Activated T-cell treated with anti-CD3 and anti-CD28 coated beads, Interleukin-2, amount 50 U/mL, for 24 hours (primary cell): Measurements from ENCODE around the gene TWIST2.
A peak's percentile ranks its signal among the peaks of the same experiment; 100 is the strongest.

ENCODE experiments used
- DNase-seq: peaks from one replicate; pipeline ENCODE4 v3.0.0-alpha.2; 2020
- H3K27ac Mint-ChIP-seq: 2 replicates; pipeline ENCODE4 v1.8.0; 2020; ENCODE audit warnings: mild to moderate bottlenecking, mixed read lengths
- H3K27me3 Mint-ChIP-seq: 2 replicates; pipeline ENCODE4 v1.8.0; 2020; ENCODE audit warnings: mixed read lengths
- H3K36me3 Mint-ChIP-seq: 2 replicates; pipeline ENCODE4 v1.8.0; 2020; ENCODE audit warnings: low read depth, mixed read lengths
- H3K4me1 Mint-ChIP-seq: 2 replicates; pipeline ENCODE4 v1.8.0; 2020; ENCODE audit warnings: low read depth, mixed read lengths
- H3K4me3 Mint-ChIP-seq: 2 replicates; pipeline ENCODE4 v1.8.0; 2020; ENCODE audit warnings: mild to moderate bottlenecking, moderate library complexity, mixed read lengths
- H3K9me3 Mint-ChIP-seq: 2 replicates; pipeline ENCODE4 v1.8.0; 2020; ENCODE audit warnings: mixed read lengths

Gene TWIST2

DNA sequence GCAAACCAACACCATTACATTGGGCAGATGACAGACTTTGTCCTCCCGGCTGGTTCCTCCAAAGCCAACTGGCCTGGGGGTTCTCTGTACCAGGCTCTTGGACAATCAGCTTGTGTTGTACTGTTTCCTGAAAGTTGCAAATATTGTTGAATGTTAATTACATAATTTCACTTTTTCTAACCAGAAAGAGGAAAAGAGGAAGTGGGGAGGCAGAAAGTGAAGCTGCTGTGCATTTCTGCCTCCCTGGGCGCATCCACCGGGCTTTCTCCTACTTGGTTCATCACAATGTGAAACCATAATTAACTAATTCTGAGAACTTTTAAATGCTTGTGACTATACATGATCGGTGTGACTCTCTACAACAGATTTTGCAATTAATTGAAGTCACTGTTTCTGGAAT is 10.1 kb downstream of the TWIST2 start:
- no peak for DNase-seq
- H3K9me3 Mint-ChIP-seq, result no peaks in the 10 kb centered on the region
- H3K36me3 Mint-ChIP-seq, result no peaks in the 10 kb centered on the region
- no peak overlapping the region for H3K27ac Mint-ChIP-seq
- H3K4me3 Mint-ChIP-seq, result no peak overlapping the region
- H3K4me1 Mint-ChIP-seq, result no peaks in the 10 kb centered on the region
- peaks cover 57% of the 10 kb centered on the region for H3K27me3 Mint-ChIP-seq

DNA sequence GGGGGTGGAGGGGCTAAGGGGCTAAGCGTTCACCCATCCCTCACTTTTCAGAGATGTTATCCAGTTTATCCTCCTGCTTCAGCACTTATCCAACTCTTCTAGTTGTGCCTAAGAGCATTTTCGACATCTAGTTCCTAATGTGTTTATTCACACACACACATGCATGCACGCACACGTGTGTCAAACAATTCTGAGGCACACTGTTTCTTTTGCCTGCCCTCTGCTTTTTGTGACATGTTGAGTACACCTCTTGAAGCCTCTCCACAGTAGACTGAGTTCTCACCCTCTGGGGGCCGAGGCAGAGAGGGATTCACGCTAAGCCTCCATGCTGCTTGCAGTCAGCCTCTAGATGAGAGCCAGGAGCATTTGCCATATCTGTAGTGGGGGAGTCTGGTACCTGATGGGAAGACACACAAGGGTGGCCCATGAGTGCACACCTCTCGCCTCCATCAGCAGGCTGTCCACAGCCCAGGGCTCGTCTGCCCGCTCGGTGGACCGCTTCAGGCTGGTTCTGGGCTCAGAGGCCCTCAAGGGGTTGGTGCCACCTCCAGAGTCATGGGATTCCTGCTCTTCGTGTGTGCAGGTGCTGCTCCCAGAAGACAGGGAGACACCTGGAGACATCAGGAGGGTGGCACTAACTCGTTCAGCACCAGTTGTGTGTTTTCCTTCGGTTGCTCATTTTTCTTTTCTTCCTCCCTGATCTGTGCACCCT is 11.9 kb downstream of the TWIST2 start:
- no peak overlapping the region for H3K4me3 Mint-ChIP-seq
- no peaks in the 10 kb centered on the region for H3K36me3 Mint-ChIP-seq
- no peak for DNase-seq
- peaks cover 6% of the 10 kb centered on the region for H3K4me1 Mint-ChIP-seq
- peaks cover 51% of the 10 kb centered on the region for H3K27me3 Mint-ChIP-seq
- H3K9me3 Mint-ChIP-seq, result no peaks in the 10 kb centered on the region
- no peak overlapping the region for H3K27ac Mint-ChIP-seq

DNA sequence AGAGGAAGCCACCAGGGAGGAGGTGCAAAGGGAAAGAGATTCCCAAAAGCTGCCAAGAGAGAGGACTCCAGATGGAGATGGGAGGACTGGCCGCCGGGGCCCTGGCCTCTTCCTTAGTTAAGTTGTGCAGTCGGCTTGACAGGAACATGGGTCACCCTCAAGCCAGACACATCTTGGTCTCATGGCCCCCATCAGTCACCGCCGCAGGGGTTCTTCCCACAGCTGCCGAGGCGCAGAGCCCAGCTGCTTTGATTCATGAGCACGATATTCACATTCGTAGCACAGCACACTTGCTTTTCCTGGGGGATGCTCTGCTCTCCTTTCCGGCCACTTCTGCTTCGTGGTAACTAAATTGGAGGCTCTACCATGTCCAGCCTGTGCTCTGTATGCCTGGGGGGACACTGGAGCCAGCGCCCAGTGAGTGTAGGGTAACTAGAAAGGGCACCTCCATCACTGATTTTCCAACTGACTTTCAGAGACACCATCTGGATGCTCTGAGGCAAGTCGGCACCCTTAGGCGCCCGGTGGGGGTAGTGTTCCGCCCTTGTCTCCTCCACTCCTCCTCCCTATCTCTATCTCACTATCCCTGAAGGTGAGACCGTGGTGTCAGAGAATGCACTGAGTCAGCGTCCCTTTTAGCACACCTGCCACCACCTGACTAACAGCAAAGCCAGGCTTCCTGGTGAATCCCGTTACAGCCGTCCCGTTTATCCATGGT is 13.3 kb downstream of the TWIST2 start:
- Mint-ChIP-seq H3K4me3 (no peak overlapping the region), H3K27me3 (peaks cover 39% of the 10 kb centered on the region), H3K27ac (no peak overlapping the region), H3K9me3 (no peaks in the 10 kb centered on the region), H3K36me3 (no peaks in the 10 kb centered on the region), H3K4me1 (peaks cover 6% of the 10 kb centered on the region)
- DNase-seq, result no peak

DNA sequence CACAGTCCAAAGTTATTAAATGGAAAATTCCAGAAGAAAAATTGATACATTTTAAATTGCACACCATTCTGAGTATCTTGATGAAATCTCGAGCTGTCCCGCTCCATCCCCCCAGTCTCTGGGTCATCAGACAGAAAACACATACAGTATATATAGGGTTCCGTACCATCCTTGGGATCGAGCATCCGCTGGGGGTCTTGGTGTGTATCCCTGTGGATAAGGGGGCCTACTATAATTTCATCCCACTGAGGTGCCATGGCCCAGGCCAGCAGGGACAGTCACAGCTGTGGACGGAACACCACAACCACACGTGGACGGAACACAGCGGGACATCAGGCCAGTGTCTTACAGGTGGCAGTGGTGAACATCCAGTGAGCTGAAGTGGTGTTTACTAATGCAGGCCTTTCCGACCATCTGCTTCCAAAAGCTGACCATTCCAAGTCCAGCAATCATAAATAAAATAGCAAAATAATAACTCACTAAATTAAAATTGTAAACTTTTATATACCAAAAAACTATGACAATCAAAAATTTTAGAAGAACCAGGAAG is 14.0 kb downstream of the TWIST2 start:
- peaks cover 6% of the 10 kb centered on the region for H3K4me1 Mint-ChIP-seq
- H3K27me3 Mint-ChIP-seq, result peaks cover 41% of the 10 kb centered on the region
- no peaks in the 10 kb centered on the region for H3K9me3 Mint-ChIP-seq
- no peak for DNase-seq
- H3K27ac Mint-ChIP-seq, result no peak overlapping the region
- H3K36me3 Mint-ChIP-seq, result no peaks in the 10 kb centered on the region
- no peak overlapping the region for H3K4me3 Mint-ChIP-seq

DNA sequence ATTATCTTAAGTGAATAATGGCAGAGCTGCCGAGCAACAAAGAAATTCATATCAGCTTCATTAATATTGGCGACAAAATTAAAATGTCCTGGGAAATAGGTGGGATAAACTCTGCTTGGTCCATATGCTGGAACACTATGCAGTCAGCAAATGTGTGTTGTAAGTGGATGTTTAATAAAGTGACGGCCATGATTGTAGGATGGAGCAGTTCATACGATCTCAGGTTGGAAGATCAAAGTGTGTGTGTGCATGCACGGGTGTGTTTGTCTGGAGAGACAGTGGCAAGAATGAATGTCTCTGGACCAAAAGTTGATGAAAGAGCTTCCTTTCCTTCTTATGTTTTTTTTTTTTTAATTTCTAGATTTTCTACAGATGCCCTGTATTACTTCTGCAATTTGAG is 14.8 kb downstream of the TWIST2 start:
- DNase-seq, result no peak
- H3K36me3 Mint-ChIP-seq, result no peaks in the 10 kb centered on the region
- H3K27ac Mint-ChIP-seq, result no peak overlapping the region
- H3K27me3 Mint-ChIP-seq, result peaks cover 40% of the 10 kb centered on the region
- peaks cover 6% of the 10 kb centered on the region for H3K4me1 Mint-ChIP-seq
- H3K4me3 Mint-ChIP-seq, result no peak overlapping the region
- H3K9me3 Mint-ChIP-seq, result no peaks in the 10 kb centered on the region

DNA sequence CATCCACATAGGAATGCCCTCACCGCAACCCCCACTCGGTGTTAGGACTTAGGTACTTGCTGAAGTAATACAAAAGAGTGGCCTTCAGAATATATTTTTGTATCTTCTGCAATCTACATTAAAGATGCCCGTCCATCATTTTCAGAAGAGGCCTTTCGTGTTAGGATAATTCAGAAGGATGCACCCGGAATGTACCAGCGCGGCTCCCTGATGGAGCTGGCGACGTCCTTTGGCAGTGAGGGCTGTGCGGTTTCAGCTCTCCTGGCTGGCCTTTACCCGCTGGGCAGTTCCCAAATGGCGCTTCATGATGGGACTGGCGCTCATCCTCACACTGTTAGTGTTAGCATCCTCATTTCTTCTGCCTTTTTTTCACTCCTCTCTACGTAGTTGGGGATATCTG is 15.3 kb downstream of the TWIST2 start:
- Mint-ChIP-seq H3K9me3 (no peaks in the 10 kb centered on the region), H3K4me1 (peaks cover 6% of the 10 kb centered on the region), H3K4me3 (no peak overlapping the region), H3K27ac (no peak overlapping the region), H3K36me3 (no peaks in the 10 kb centered on the region), H3K27me3 (peaks cover 39% of the 10 kb centered on the region)
- no peak for DNase-seq

DNA sequence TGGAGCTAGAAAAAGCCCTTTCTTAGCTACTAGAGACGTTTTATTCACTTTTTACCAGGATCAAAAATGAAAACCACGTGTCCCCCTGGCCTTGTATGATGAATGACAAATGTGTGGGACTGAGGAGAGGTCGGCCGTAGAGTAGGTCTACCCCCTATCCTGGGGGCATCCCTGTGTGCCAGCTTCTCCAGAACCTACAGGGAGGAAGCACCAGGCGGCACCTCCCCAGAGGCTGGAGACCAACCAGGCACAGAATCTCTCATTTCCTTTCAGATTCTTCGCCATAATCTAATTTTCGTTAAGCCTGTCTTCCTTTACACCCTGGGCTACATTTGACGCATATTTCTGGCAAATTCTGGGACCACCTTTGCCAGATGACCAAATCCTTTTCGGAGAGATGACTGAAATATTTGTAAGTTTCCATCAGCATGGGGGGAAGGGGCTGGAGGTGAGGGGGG is 15.9 kb downstream of the TWIST2 start:
- Mint-ChIP-seq H3K4me1 (peaks cover 6% of the 10 kb centered on the region), H3K27me3 (peaks cover 36% of the 10 kb centered on the region), H3K27ac (no peak overlapping the region), H3K36me3 (no peaks in the 10 kb centered on the region), H3K9me3 (no peaks in the 10 kb centered on the region), H3K4me3 (no peak overlapping the region)
- no peak for DNase-seq

DNA sequence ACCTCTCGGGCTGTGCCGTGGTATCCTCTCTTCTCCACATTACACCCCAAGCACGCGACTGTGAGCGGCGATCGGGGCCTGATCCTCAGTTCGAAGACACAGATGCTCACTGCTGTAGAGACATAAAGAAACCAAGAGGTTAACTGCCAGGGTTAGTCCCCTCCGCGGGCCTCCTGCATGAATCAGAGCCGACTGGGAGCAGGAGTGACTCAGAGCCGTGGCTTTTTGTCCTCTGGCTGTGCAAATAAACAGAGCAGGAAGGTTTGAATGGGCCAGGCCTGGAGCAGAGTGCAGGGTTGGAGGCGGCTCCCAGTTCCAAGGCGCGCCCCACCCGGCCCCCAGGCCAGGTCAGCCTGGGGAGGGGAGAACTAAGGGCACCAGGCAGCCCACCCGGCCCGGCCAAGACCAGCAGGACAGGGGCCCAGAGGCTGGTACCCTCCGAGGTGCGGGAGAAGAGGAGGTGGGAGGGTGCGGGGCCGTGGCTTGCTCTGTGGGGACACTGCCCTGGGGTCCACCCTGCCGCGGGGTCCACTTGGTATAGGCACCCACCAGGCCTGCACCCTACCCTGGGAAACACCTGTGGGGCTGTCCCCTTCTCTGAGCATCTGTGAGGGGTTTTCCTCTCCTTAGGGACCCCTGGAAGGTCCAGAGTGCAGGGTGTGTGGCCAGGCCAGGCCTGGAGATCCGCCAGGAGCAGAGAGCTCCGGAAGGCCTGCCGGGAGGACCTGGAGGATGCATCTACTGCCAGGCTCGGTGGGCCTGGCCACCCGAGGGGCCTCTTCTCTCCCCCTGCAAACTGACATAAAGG is 16.5 kb downstream of the TWIST2 start:
- Mint-ChIP-seq H3K36me3 (no peaks in the 10 kb centered on the region), H3K4me1 (peaks cover 6% of the 10 kb centered on the region), H3K27me3 (peaks cover 36% of the 10 kb centered on the region), H3K27ac (no peak overlapping the region), H3K4me3 (no peak overlapping the region), H3K9me3 (no peaks in the 10 kb centered on the region)
- peak; percentile 49 for DNase-seq

DNA sequence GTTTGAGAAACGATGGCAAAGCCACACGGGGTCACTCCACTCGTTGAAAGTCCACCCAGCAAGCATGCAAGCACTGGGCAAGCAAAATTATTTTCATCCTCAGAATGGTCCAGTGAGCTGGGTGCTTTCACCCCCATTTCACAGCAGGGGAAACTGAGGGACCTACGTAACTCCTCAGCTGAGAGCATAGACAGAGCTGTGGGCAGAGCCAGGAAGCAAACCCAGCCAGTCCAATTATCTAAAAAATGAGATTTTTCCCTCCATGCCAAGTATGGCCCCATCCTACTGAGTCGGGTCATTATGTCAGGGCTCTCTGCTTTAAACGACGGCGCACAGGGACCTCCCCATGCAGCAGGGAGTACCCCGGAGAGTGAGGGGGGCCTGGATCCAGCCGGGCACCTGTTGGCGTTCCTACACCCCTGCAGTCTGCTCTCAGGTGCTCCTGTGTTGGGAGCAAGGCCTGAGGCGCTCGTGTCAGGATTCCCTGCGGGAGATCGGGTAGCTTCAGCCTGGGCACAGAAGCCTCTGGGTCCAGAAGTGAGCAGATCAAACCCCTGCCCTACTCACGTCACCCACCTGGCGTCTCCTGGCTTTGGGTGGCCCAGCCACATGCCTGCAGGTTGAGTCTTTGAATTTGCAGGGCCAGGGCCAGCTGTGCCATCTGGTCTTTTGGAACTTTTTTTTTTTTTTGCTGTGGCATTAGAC is 17.3 kb downstream of the TWIST2 start:
- H3K27me3 Mint-ChIP-seq, result peaks cover 35% of the 10 kb centered on the region

DNA sequence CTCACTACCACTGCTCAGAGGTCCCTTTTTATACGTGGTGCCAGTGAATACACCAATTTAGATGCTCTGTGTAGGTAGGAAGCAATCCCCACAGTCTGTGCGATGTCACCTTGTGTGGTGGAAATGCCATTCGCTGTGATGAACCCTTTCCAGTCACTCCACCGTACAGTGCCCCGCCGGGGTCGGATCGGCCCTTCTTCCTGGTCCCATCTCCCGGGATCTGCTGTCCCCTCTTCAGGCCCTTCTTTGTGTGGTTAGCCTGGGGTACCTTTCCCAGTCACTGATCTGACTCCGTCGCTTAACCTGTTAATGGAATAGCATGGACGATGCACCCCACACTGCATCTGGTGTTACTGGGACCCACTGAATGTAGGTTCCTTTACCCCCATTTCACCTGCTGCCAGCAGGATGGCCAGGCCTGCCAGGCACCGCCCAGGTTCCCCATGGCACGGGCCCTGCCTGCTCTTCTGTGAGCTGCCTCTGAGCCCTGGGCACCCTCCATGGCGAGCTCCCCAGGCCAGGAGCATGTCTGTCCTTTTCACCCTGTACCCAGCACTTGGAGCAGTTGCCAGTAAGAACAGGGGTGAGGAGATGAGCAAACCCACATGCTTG is 18.0 kb downstream of the TWIST2 start:
- H3K27ac Mint-ChIP-seq, result no peak overlapping the region

More for the DNA sequence above, 17.3 kb downstream of the TWIST2 start:
- H3K4me1 Mint-ChIP-seq, result peaks cover 6% of the 10 kb centered on the region
- no peak overlapping the region for H3K4me3 Mint-ChIP-seq
- no peaks in the 10 kb centered on the region for H3K9me3 Mint-ChIP-seq
- no peak for DNase-seq
- H3K36me3 Mint-ChIP-seq, result no peaks in the 10 kb centered on the region
- H3K27ac Mint-ChIP-seq, result no peak overlapping the region

DNA sequence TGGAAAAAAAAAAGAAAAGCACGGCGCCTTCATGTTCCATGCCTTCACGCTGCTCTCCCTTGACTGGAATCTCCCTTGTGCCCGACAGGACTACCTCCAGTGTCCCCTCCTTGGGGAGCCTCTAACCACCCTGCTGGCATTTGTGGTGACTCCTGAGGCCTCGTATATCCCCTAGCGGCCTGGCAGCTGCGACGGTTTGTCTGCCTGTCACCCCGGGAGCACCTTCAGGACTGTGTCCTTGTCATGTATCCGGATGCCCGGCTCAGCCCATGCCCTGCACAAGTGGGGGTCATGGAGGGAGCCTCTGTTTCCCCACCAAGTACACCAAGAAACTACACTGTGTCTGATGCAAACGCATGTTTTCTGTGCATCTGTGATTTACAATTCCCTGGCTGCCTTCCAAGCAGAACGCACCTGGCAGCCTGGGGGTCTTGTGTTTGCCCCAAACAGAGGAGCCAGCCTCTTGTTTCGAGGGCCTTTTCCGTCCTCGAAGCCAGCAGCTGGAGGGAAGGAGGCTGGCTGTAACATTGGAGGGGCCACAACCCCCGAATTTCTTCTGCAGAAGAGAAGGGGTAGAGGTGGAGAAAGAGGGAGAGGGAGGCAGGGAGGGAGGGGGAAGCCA is 18.9 kb downstream of the TWIST2 start:
- peaks cover 29% of the 10 kb centered on the region for H3K27me3 Mint-ChIP-seq
- no peak overlapping the region for H3K27ac Mint-ChIP-seq
- no peaks in the 10 kb centered on the region for H3K36me3 Mint-ChIP-seq
- no peak overlapping the region for H3K4me3 Mint-ChIP-seq
- DNase-seq, result no peak
- H3K9me3 Mint-ChIP-seq, result no peaks in the 10 kb centered on the region
- peaks cover 6% of the 10 kb centered on the region for H3K4me1 Mint-ChIP-seq

More for the DNA sequence above, 18.0 kb downstream of the TWIST2 start:
- no peaks in the 10 kb centered on the region for H3K9me3 Mint-ChIP-seq
- H3K4me1 Mint-ChIP-seq, result peaks cover 6% of the 10 kb centered on the region
- DNase-seq, result no peak
- H3K27me3 Mint-ChIP-seq, result peaks cover 32% of the 10 kb centered on the region
- no peak overlapping the region for H3K4me3 Mint-ChIP-seq
- no peaks in the 10 kb centered on the region for H3K36me3 Mint-ChIP-seq

DNA sequence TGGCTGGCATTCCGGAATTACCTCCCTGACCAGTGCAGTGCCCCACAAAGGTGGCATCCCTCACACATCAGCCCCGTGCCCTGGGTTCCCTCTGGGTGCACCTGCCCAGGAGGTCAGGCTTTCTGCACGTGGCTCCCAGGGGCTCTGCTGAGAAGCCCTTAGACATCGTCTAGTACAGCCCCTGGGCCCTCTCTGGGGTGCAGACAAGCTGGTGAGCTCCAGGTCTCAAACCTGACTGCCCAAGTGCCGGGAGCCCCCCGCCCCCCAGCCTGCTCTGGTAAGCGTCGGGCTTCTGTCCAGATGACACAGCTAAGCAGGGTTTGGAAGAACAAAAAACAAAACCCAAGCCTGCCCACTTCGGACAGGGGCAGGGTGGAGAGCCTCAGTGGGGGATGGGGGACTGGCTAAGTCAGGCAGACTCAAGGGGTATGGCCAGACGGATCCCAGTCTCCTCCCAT is 20.2 kb downstream of the TWIST2 start:
- no peak for DNase-seq
- H3K36me3 Mint-ChIP-seq, result no peaks in the 10 kb centered on the region

DNA sequence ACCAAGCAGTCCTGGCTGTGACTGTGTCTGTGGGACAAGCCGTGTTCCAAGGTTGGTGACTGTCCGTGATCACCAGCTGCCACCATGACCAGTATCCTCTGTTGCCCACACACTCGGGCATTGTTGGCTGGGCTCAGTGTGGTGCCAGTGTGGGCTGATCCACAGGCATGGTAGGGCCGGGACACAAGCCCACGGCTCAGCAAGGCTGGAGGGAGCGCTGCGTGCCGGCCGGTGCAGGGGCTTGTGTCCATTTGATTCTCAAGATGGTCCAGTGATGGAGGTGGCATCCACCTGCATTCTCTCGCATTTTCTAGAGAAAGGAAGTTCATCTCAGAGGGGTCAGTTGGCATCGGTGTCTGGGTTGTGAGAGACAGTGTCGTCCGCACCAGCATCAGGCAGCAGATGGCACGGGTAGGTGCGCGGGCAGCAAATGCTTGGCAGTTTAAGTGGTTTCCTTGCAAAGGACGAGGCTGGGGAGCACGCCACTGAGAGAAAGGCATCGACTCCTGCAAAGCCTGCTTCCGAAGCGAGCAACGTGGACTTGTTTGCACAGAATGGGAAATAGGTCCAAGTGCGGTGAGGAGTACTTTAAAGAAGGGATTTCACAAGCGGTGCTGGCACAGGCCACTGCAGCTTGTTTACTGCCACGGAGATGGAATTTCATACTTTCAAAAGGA is 20.9 kb downstream of the TWIST2 start:
- H3K4me1 Mint-ChIP-seq, result peaks cover 6% of the 10 kb centered on the region

More for the DNA sequence above, 20.2 kb downstream of the TWIST2 start:
- Mint-ChIP-seq H3K4me1 (peaks cover 6% of the 10 kb centered on the region), H3K27ac (no peak overlapping the region), H3K9me3 (no peaks in the 10 kb centered on the region), H3K4me3 (no peak overlapping the region), H3K27me3 (peaks cover 27% of the 10 kb centered on the region)

More for the DNA sequence above, 20.9 kb downstream of the TWIST2 start:
- DNase-seq, result no peak
- no peak overlapping the region for H3K4me3 Mint-ChIP-seq
- H3K36me3 Mint-ChIP-seq, result no peaks in the 10 kb centered on the region
- peaks cover 33% of the 10 kb centered on the region for H3K27me3 Mint-ChIP-seq
- no peaks in the 10 kb centered on the region for H3K9me3 Mint-ChIP-seq
- H3K27ac Mint-ChIP-seq, result no peak overlapping the region
